GM18505 (cell line): ENCODE data around the gene CACTIN.
"Not testable (repeated sequence)": the region's sequence is repeated elsewhere in the genome, so short reads cannot be mapped to it uniquely, and the experiment has no call there.

Experiments
- ATAC-seq: cut with Tn5 transposase; IDR thresholded peaks from one replicate; pipeline ENCODE4 v1.9.1; 2021; ENCODE audit not compliant: unreplicated experiment
- POLR2A ChIP-seq: IDR thresholded peaks from 4 replicates; pipeline ENCODE4 v1.6.1; 2011; ENCODE audit warnings: borderline replicate concordance; ENCODE audit not compliant: insufficient read depth, insufficient read length; ENCODE audit errors: extremely low read depth

Gene CACTIN

DNA sequence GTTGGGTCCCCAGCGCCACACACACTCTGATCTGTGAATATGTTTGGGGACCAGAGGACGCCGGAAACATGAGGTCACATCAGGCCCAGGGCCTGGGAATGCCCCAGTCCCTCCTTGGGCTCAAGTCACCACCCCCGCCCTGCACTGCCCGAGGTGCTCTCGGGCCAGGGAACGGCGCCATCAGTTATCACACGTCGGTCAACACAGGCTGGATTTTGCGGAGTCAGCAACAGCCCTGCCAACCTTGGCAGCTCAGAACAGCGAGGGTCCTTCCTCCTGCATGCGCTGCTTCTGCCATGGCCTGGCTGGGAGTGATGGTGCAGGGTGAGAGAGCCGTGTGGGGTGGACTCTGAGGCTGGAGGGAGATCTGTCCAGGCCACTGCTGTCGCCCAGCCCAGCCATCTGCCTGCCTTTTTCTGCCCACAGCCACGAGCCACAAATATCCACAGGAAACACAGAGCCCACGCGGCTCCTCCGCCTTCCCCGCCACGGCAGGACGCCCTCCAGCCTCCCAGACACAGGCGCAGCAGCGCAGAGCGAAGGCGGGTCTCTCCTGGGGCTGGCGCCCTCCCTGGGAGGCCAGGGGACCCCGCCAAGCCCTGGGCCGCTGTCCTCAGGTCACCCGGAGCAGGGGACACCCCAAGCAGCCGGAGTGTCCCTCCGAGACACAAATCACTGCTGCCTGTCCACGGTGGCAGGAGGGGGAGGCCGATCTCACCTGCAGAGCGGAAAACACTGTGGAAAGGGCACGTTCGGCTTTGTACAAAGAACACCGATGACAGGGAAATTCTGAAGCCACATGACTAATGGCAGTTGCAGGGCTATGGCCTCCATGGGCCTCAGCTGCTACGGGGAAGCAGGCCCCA lies 31.6 kb upstream of the CACTIN start:
- ATAC-seq = no peak
- TF ChIP-seq POLR2A = no peak

DNA sequence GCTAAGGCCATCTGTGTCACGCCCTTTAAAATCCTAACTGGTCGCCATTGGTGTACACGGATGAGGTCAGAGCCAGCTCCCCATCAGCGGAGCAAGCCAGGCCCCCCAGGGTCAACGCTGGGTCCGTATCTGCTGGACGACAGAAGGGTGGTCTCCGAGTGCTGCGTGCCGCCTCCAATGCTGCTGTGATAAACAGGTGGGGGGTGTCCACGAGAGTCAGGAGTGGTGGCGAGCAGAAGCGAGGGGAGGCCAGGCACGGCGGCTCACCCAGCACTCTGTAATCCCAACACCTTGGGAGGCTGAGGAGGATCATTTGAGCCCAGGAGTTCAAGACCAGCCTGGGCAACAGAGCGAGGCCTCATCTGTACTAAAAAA lies 30.8 kb upstream of the CACTIN start:
- no peak for ATAC-seq

DNA sequence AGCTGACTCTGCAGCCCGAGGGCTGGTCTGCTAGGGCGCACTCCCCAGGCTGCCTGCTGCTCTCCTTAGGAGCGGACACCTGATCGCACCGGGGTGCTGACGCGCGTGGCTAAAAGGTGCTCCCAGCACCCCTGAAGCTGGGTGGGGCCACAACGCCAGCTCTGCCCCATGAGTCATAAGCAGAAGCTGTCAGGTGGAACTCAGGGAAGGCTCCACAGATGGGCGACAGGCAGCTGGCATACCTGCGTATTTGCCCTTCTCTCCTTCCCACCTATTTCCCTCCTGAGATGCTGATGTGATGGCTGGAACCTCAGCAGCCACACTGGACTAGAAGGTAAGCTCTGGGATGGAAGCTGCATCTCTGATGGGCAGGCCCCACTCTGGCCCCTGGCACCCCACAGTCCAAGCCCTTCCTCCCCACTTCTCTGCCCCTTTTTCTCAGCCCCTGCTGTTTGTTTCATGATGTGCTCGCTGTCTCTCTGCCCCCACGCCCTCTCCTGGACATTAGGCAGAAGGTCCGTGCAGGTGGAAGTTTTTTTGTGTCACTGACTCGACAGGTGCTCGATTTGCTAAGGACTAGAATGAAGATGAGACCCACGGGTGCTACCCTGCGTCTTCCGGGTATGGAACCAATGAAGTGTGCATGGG lies 30.3 kb upstream of the CACTIN start:
- no peak for TF ChIP-seq POLR2A

More for the DNA sequence above, 30.8 kb upstream of the CACTIN start:
- no peak for TF ChIP-seq POLR2A

GRCh38 chr19:3656073-3656746 lies 29.6 kb upstream of the CACTIN start:
- no peak for ATAC-seq
- no peak for TF ChIP-seq POLR2A

More for the DNA sequence above, 30.3 kb upstream of the CACTIN start:
- ATAC-seq = no peak

- ATAC-seq = no peak
- TF ChIP-seq POLR2A = no peak
Observed at GRCh38 chr19:3655402-3656072, 28.9 kb upstream of the CACTIN start.

DNA sequence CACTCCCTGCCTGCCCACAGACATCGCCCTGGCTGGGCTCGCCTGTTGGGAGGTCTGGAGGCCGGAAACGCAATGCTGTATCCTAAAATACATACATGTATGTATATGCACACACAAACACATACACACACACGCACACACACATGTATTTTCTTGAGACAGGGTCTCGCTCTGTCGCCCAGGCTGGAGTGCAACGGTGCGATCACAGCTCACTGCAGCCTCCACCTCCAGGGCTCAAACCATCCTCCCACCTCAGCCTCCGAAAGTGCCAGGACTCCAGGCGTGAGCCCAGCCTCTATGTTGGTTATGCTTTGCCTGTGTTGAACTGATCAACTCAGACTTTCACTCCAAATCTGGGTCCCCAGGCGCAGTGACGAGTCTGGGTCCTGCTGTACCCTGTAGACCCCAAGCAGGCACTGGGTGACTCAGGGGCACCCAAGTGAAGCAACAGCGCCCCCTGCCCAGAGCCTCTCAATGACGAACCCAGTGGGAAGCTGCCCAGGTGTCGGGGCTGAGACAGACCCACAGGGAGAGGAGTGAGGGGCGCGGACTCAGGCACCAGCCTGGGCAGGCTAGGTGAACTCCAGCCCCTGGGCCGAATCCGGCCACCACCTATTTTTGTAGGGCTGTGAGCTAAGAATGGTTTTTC lies 27.4 kb upstream of the CACTIN start:
- no peak for TF ChIP-seq POLR2A
- ATAC-seq = no peak

GRCh38 chr19:3653081-3653795 lies 26.6 kb upstream of the CACTIN start:
- no peak for ATAC-seq
- no peak for TF ChIP-seq POLR2A

DNA sequence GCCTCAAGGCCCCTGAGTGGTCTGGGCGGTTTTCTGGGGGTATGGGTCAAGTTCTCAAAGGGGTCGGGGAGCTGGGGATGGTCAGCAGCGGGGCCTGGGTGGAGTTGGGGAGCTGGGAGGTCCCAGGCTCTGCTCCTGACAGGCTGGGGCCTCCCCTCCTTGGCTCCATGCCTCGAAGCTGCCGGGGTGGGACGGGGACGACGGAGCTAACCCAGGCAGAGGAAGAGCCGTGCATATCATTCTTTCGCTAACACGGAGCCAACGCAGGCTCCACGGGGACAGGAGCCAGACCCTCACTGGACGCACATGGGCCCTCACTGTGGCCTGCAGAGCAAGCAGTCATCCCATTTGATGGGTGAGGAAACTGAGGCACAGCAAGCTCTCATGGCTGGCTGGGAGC lies 25.8 kb upstream of the CACTIN start:
- no peak for ATAC-seq
- TF ChIP-seq POLR2A = no peak

DNA sequence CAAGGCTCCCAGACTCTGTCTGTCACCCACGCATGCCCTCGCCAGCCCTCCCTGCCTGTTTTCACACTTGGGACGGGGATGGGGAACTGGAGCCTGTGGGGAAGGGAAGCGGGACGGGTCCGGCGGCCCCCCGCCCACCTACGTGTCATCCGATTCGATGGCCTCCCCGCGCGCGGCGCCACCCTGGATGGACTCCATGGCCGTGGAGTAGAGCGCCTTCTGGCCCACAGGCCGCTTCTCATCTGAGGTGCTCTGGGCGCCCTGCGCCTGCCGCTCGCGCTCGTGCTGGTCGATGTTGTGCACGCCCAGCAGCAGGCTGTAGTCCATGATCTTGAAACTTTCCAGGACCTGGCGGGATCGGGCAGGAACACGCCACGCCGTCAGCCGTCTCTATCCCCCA lies 25.1 kb upstream of the CACTIN start:
- TF ChIP-seq POLR2A = no peak
- no peak for ATAC-seq

DNA sequence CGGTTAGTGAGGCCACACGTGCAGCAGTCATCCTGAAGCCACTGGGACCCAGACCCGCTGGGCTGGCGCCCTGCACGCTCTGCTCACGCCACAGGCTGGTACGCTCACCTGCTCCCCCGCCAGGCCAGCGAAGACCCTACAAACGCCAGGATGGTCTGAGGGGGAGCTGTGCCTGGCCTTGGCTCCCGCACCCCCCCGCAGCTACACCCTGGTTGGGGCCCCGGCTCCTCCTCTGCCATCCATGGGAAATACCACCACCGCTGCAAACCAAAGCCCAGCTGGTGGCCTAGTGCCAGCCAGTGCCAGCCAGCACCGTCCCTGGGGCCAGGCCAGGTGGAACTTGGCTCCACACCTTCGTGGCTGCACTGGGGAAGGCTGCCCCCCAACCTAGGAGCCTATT lies 23.3 kb upstream of the CACTIN start:
- ATAC-seq = no peak
- no peak for TF ChIP-seq POLR2A

DNA sequence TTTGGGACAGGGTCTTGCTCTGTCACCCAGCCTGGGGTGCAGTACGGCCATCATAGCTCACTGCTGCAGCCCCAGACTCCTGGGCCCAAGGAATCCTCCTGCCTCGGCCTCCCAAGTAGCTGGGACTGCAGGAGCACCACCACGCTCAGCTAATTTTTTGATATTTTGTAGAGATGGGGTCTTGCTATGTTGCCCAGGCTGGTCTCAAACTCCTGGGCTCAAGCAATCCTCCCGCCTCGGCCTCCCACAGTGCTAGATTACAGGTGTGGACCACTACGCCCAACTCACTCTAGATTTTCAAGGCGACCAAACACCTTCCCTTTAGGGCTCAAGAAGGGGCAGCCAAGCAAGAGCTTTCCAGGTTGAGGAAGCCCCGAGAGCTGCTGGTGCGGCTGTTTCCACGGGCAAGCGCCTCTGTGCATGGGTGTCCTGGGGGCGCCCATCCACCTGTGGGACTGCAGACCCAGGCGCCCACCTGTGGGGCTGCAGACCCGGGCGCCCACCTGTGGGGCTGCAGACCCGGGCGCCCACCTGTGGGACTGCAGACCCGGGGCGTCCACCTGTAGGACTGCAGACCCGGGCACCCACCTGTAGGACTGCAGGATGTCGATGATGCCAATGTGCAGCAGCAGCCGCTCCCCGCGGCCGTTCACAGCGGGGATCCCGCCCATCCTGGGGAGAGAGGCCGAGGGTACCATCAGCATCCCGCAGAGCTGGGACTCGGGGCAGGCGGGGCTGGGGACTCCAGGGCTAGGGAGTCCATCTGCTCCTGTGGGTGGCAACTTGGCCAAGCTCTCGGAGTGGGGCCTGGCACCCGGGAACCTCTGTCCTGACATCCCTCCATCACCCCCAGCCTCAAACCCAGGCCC lies 21.7 kb upstream of the CACTIN start:
- no peak for ATAC-seq

GRCh38 chr19:3647102-3647501 lies 20.5 kb upstream of the CACTIN start:
- ATAC-seq = not testable (repeated sequence)

More for the DNA sequence above, 21.7 kb upstream of the CACTIN start:
- no peak for TF ChIP-seq POLR2A
